ENCODE data around the gene DRD4.

- TF ChIP-seq HDGF (IDR thresholded peaks at IDR 0.05; ENCODE audit: borderline replicate concordance) (no peak), BHLHE40 (IDR thresholded peaks at IDR 0.05; ENCODE audit: borderline replicate concordance) (no peak), LEF1 (IDR thresholded peaks at IDR 0.05; ENCODE audit: borderline replicate concordance) (no peak), SP1 (IDR thresholded peaks at IDR 0.05) (no peak), FOXK2 (IDR thresholded peaks at IDR 0.05) (no peak), FOXM1 (IDR thresholded peaks at IDR 0.05; ENCODE audit: borderline replicate concordance) (no peak), TARDBP (IDR thresholded peaks at IDR 0.05) (no peak), L3MBTL2 (conservative IDR thresholded peaks at IDR 0.05) (no peak), NFRKB (IDR thresholded peaks at IDR 0.05) (no peak)
Measured at GRCh38 chr11:674406-674805, 37.3 kb downstream of the DRD4 start.
